ENCODE results near the gene PCBD2. TPM values are rescaled to one million over a fixed set of nuclear protein-coding genes. Genes with fewer than 3 reads are reported as not detected.

Gene PCBD2
- polyA plus RNA-seq, 2 of the 4 experiments (the other 2 are of a cell fraction): 9.5 to 13.6 TPM

DNA sequence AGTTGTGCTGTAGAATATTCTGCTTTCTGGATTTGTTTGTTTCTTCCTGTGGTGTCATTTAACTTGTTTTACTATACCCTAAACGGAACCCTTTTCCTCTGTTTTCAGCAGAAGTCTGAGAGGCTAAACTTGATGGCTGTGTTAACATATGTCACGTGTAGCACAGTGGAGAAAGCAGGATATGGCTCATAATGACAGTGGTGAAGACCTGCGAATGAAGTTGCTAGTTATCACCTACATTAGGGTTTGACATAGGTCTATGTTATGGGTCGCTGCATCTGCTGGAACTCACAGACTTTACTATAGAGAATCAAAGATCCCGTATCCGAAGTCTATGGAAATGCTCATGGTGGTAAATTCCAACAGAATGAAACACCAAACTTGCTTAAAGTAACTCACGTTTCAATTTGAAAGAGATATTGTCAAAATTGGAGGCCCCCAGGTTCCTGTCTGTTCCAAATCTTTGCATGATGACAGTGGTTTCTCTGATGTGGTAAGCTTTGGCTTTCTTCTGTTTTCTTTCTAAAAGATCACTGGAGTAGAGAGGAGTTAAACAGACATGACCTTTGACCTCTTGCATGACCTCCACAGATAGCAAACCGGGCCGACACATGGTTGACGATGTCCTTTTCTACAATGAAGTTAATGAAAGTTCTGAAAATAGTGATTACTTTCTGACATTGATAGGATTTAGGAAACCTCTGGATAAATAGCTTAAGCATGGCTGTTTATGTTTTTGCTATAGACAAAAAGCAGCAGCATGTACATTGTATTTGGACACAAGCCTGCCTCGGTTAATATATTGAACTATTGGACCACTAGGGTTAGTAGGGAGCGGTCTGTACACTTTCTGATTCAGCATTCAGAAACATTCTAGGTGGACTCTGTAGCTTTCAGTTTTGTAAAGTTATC lies 59.7 kb downstream of the PCBD2 start:
- ATAC-seq: no peak
- H3K4me3 ChIP-seq: no peak overlapping the region
- no peak for DNase-seq (ENCODE audit: low read depth in 1 of 2, low spot score in 1 of 2)
- no peak overlapping the region for H3K27ac ChIP-seq
- ChIA-PET POLR2A (no interaction called here), CTCF (interaction anchor here (0.6 to 1.1 kb wide), 2 partner anchors 181 to 227 kb away, joined by 3 to 5 read pairs; no protein-coding TSS in a partner anchor)
- 91% methylated on average over 12 of the region's 12 CpGs for WGBS (ENCODE audit: missing lambda C conversion rate)
- no peaks in the 10 kb centered on the region for H3K9me3 ChIP-seq
- FAIRE-seq: no peak
- no peak for TF ChIP-seq EHMT2 (IDR thresholded peaks at IDR 0.05; ENCODE audit: low read depth)
- TF ChIP-seq MAZ (IDR thresholded peaks at IDR 0.05; ENCODE audit: borderline replicate concordance, low read depth, low read length): no peak
- no peak for TF ChIP-seq KDM5A (IDR thresholded peaks at IDR 0.05)
- TF ChIP-seq ESRRA (IDR thresholded peaks at IDR 0.05; ENCODE audit: borderline replicate concordance, low read length): no peak
- TF ChIP-seq MAFK (IDR thresholded peaks at IDR 0.05; ENCODE audit: partially characterized antibody): no peak
- no peak for TF ChIP-seq MAX (IDR thresholded peaks at IDR 0.05)
- no peak for TF ChIP-seq NFE2L2 (conservative IDR thresholded peaks at IDR 0.05; ENCODE audit: low read length)
- no peak for TF ChIP-seq NR3C1 (IDR thresholded peaks at IDR 0.05)
- TF ChIP-seq HEYL (CRISPR knock-in tag; IDR thresholded peaks at IDR 0.05): no peak
- no peak for TF ChIP-seq EHF (CRISPR knock-in tag; IDR thresholded peaks at IDR 0.05)
- TF ChIP-seq JUNB (IDR thresholded peaks at IDR 0.05): no peak
- TF ChIP-seq, protein P1, sequence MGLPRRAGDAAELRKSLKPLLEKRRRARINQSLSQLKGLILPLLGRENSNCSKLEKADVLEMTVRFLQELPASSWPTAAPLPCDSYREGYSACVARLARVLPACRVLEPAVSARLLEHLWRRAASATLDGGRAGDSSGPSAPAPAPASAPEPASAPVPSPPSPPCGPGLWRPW (IDR thresholded peaks at IDR 0.05): no peak
- H3K4me1 ChIP-seq: no peaks in the 10 kb centered on the region
- no peak overlapping the region for H3K4me2 ChIP-seq

DNA sequence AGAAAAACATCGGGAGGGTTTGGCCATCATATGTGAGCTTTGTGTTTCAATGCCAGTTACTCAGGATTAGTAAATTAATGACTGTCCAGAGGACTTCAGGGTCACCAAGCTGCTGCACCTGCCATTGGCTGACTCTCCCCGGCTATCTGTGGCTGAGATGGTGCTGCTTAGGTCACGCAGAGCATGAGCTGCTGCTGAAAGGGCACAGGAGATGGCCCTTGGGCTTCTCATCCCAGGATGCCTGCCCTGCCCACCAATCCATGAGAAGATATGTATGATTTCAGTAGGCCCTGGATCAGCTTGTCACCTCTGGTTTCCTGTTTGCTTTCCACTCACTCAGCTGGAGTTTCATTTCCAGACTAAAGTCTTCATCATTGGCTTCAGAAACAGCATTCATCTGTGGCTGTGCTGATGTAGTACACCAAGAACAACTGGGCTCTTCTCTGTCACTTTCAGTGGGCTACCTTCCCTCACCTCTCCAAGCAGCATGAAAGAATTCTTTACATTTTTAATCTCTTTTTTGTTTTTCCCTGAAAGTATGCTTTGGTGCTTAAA lies 60.4 kb downstream of the PCBD2 start:
- WGBS (ENCODE audit: missing lambda C conversion rate): 88% methylated on average over 3 of the region's 3 CpGs
- H3K9me3 ChIP-seq: no peaks in the 10 kb centered on the region
- ChIA-PET CTCF (interaction anchor here (0.6 to 1.1 kb wide), 2 partner anchors 180 to 226 kb away, joined by 3 to 5 read pairs; no protein-coding TSS in a partner anchor), POLR2A (no interaction called here)
- H3K4me1 ChIP-seq: no peaks in the 10 kb centered on the region
- H3K4me3 ChIP-seq: no peak overlapping the region
- TF ChIP-seq RCOR1 (IDR thresholded peaks at IDR 0.05; ENCODE audit: low read depth, low read length) (no peak), ZFP36 (IDR thresholded peaks at IDR 0.05; ENCODE audit: borderline replicate concordance, partially characterized antibody) (no peak), CHD4 (IDR thresholded peaks at IDR 0.05; ENCODE audit: borderline replicate concordance) (no peak), HOXA7 (CRISPR knock-in tag; IDR thresholded peaks at IDR 0.05) (no peak), HDAC2 (IDR thresholded peaks at IDR 0.05) (no peak), MAX (IDR thresholded peaks at IDR 0.05) (no peak), RNF2 (IDR thresholded peaks at IDR 0.05; ENCODE audit: borderline replicate concordance, low read depth) (no peak), RFX5 (IDR thresholded peaks at IDR 0.05) (no peak), FOSL2 (IDR thresholded peaks at IDR 0.05) (no peak), FOSL2 (CRISPR knock-in tag; IDR thresholded peaks at IDR 0.05) (no peak), EHF (CRISPR knock-in tag; IDR thresholded peaks at IDR 0.05) (no peak), HOXB5 (CRISPR knock-in tag; IDR thresholded peaks at IDR 0.05) (no peak)
- TF ChIP-seq, protein P2, sequence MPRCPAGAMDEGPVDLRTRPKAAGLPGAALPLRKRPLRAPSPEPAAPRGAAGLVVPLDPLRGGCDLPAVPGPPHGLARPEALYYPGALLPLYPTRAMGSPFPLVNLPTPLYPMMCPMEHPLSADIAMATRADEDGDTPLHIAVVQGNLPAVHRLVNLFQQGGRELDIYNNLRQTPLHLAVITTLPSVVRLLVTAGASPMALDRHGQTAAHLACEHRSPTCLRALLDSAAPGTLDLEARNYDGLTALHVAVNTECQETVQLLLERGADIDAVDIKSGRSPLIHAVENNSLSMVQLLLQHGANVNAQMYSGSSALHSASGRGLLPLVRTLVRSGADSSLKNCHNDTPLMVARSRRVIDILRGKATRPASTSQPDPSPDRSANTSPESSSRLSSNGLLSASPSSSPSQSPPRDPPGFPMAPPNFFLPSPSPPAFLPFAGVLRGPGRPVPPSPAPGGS (IDR thresholded peaks at IDR 0.05): no peak
- TF ChIP-seq, protein P3, sequence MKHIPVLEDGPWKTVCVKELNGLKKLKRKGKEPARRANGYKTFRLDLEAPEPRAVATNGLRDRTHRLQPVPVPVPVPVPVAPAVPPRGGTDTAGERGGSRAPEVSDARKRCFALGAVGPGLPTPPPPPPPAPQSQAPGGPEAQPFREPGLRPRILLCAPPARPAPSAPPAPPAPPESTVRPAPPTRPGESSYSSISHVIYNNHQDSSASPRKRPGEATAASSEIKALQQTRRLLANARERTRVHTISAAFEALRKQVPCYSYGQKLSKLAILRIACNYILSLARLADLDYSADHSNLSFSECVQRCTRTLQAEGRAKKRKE (CRISPR knock-in tag; IDR thresholded peaks at IDR 0.05; ENCODE audit: low read depth): no peak
- no peak overlapping the region for H3K4me2 ChIP-seq
- DNase-seq (ENCODE audit: low read depth in 1 of 2, low spot score in 1 of 2): no peak
- FAIRE-seq: no peak
- ATAC-seq: no peak
- no peak overlapping the region for H3K27ac ChIP-seq

All from A549 (cell line).